H1 (cell line): ENCODE measurements around the gene RBM5. TPM values are rescaled to one million over a fixed set of nuclear protein-coding genes. Genes with fewer than 3 reads are reported as not detected.

Experiments
- CTCF ChIA-PET: fragments of 300-600 bp; sonication (Branson Sonifier 250); formaldehyde crosslinking; loops from one replicate; lab custom pipeline; 2021; ENCODE audit not compliant: partially characterized antibody; lab: Charles Lee
- POLR2A ChIA-PET: fragments of 300-600 bp; sonication (Branson Sonifier 250); formaldehyde crosslinking; loops from one replicate; lab custom pipeline; 2021; ENCODE audit warnings: inconsistent platforms; ENCODE audit not compliant: partially characterized antibody; lab: Charles Lee
- DNase-seq, 2 experiments: peaks; one replicate each; pipeline versions ENCODE4 v3.0.0 to v3.0.0-alpha.2; 2010 to 2022; ENCODE audit warnings: low spot score in 2 of 2, low read depth in 1 of 2, mixed read lengths in 1 of 2
- FAIRE-seq: peaks from 2 replicates; lab custom pipeline; 2011; peaks lifted over from hg19 to GRCh38; lab: Jason Lieb, UNC
- H2AFZ ChIP-seq: 2 replicates; pipeline ENCODE4 v1.8.1; 2012; ENCODE audit warnings: low read length, inconsistent platforms
- H2AK5ac ChIP-seq: 2 replicates; pipeline ENCODE4 v1.6.1; 2013; ENCODE audit warnings: low read depth, low read length
- H2BK120ac ChIP-seq: replicated peaks from 2 replicates; pipeline ENCODE3; 2013; ENCODE audit warnings: low read depth, low read length, inconsistent platforms
- H2BK12ac ChIP-seq: 2 replicates; pipeline ENCODE4 v1.6.1; 2013; ENCODE audit warnings: low read depth, low read length
- H2BK15ac ChIP-seq: 2 replicates; pipeline ENCODE4 v1.6.1; 2013; ENCODE audit warnings: low read length
- H2BK20ac ChIP-seq: 2 replicates; pipeline ENCODE4 v1.6.1; 2013; ENCODE audit warnings: low read length
- H2BK5ac ChIP-seq: 2 replicates; pipeline ENCODE4 v1.6.1; 2013; ENCODE audit warnings: low read depth, low read length
- H3K14ac ChIP-seq: 2 replicates; pipeline ENCODE4 v1.6.1; 2013; ENCODE audit warnings: inconsistent platforms; ENCODE audit not compliant: insufficient read length
- H3K18ac ChIP-seq: 2 replicates; pipeline ENCODE4 v1.6.1; 2013; ENCODE audit warnings: low read length; ENCODE audit errors: extremely low read depth
- H3K23ac ChIP-seq: 2 replicates; pipeline ENCODE4 v1.6.1; 2013; ENCODE audit warnings: inconsistent platforms; ENCODE audit not compliant: insufficient read length
- H3K23me2 ChIP-seq: 2 replicates; pipeline ENCODE4 v1.6.1; 2013; ENCODE audit warnings: low read depth, low read length
- H3K27ac ChIP-seq: 2 replicates; pipeline ENCODE4 v1.6.1; 2011; ENCODE audit warnings: low read depth, low read length, inconsistent platforms
- H3K27me3 ChIP-seq, 4 experiments: replicated peaks in 1 of 4; 1 replicate in 1 of 4; 2 replicates in 3 of 4; pipeline versions ENCODE4 v1.6.1 to v1.8.1; 2011 to 2013; ENCODE audit warnings: low read length in 3 of 4, mild to moderate bottlenecking in 3 of 4, inconsistent platforms in 2 of 4, mixed read lengths in 2 of 4, moderate library complexity in 1 of 4; ENCODE audit not compliant: control insufficient read depth in 3 of 4, insufficient read depth in 3 of 4; ENCODE audit errors: extremely low read depth in 1 of 4
- H3K36me3 ChIP-seq, 4 experiments: 2 replicates each; pipeline versions ENCODE4 v1.6.1 to v1.8.1; 2011 to 2013; ENCODE audit warnings: mild to moderate bottlenecking in 4 of 4, low read length in 3 of 4, moderate library complexity in 2 of 4, control low read depth in 1 of 4, inconsistent platforms in 1 of 4; ENCODE audit not compliant: insufficient read depth in 4 of 4, control insufficient read depth in 2 of 4
- H3K4ac ChIP-seq: replicated peaks from 2 replicates; pipeline ENCODE3; 2013; ENCODE audit warnings: low read length, low read depth, mixed read lengths, inconsistent platforms; ENCODE audit not compliant: insufficient read length
- H3K4me1 ChIP-seq, 4 experiments: replicated peaks in 1 of 4; 1 replicate in 1 of 4; 2 replicates in 3 of 4; pipeline versions ENCODE4 v1.6.1 to v1.8.1; 2011 to 2013; ENCODE audit warnings: low read length in 3 of 4, inconsistent platforms in 2 of 4, mixed read lengths in 1 of 4; ENCODE audit not compliant: insufficient read depth in 4 of 4, control insufficient read depth in 3 of 4
- H3K4me2 ChIP-seq, 2 experiments: 2 replicates each; pipeline versions ENCODE4 v1.6.1 to v1.8.1; 2011 to 2013; ENCODE audit warnings: low read depth in 2 of 2, low read length in 2 of 2, control low read depth in 1 of 2, inconsistent platforms in 1 of 2, mild to moderate bottlenecking in 1 of 2; ENCODE audit not compliant: insufficient read depth in 1 of 2
- H3K4me3 ChIP-seq, 4 experiments: fragments of 200-600, 300-600 bp in 1 of 4; sonication (generic), shearing (Covaris generic), sonication (Bioruptor Twin) in 1 of 4; 2 replicates each; pipeline versions ENCODE4 v1.5.1 to v1.8.1; 2011 to 2016; ENCODE audit warnings: low read length in 4 of 4, low read depth in 3 of 4, control low read depth in 2 of 4, inconsistent platforms in 2 of 4, mild to moderate bottlenecking in 2 of 4, mixed read lengths in 1 of 4, moderate library complexity in 1 of 4; ENCODE audit not compliant: insufficient read depth in 2 of 4; ENCODE audit errors: extremely low read depth in 1 of 4
- H3K56ac ChIP-seq: replicated peaks from 2 replicates; pipeline ENCODE3; 2013; ENCODE audit warnings: low read depth, mild to moderate bottlenecking, mixed read lengths, low read length, inconsistent platforms; ENCODE audit not compliant: insufficient read length
- H3K79me1 ChIP-seq: 2 replicates; pipeline ENCODE4 v1.6.1; 2013; ENCODE audit warnings: low read depth, low read length, control low read depth
- H3K79me2 ChIP-seq, 2 experiments: 2 replicates each; pipeline versions ENCODE4 v1.6.1 to v1.8.1; 2012 to 2013; ENCODE audit warnings: low read length in 2 of 2, mild to moderate bottlenecking in 2 of 2, inconsistent platforms in 1 of 2; ENCODE audit not compliant: insufficient read depth in 2 of 2, control insufficient read depth in 1 of 2
- H3K9ac ChIP-seq, 4 experiments: replicated peaks in 1 of 4; 1 replicate in 1 of 4; 2 replicates in 3 of 4; pipeline versions ENCODE4 v1.6.1 to v1.8.1; 2011 to 2013; ENCODE audit warnings: low read depth in 3 of 4, low read length in 3 of 4, control low read depth in 2 of 4, mild to moderate bottlenecking in 2 of 4, moderate library complexity in 2 of 4, inconsistent platforms in 1 of 4; ENCODE audit errors: extremely low read depth in 1 of 4
- H3K9me3 ChIP-seq, 2 experiments: 2 replicates each; pipeline versions ENCODE4 v1.6.1 to v1.8.1; 2012 to 2013; ENCODE audit warnings: mild to moderate bottlenecking in 2 of 2, moderate library complexity in 2 of 2, control low read depth in 1 of 2, inconsistent platforms in 1 of 2, low read depth in 1 of 2, low read length in 1 of 2, mixed read lengths in 1 of 2; ENCODE audit not compliant: insufficient read depth in 2 of 2
- H4K20me1 ChIP-seq, 2 experiments: replicated peaks in 1 of 2; 2 replicates each; pipeline versions ENCODE3 to v1.8.1; 2011 to 2013; ENCODE audit warnings: inconsistent platforms in 2 of 2, low read length in 2 of 2, mild to moderate bottlenecking in 1 of 2; ENCODE audit not compliant: insufficient read depth in 2 of 2, control insufficient read depth in 1 of 2
- H4K5ac ChIP-seq: 2 replicates; pipeline ENCODE4 v1.6.1; 2013; ENCODE audit warnings: low read length, low read depth, mixed read lengths, inconsistent platforms; ENCODE audit not compliant: insufficient read length
- H4K8ac ChIP-seq: 2 replicates; pipeline ENCODE4 v1.8.0; 2013; ENCODE audit warnings: mild to moderate bottlenecking, moderate library complexity, low read length, inconsistent platforms; ENCODE audit not compliant: insufficient read depth; ENCODE audit errors: extremely low read depth
- H4K91ac ChIP-seq: replicated peaks from 2 replicates; pipeline ENCODE3; 2013; ENCODE audit warnings: low read length, mixed read lengths, inconsistent platforms; ENCODE audit not compliant: insufficient read length
- CTCF ChIP-seq, 3 experiments: IDR thresholded peaks; 1 replicate in 2 of 3; 2 replicates in 1 of 3; pipeline versions ENCODE4 v1.5.1 to v1.6.1; 2011; ENCODE audit warnings: low read length in 3 of 3, mild to moderate bottlenecking in 3 of 3, inconsistent platforms in 2 of 3, low read depth in 1 of 3, moderate library complexity in 1 of 3; ENCODE audit not compliant: insufficient read depth in 1 of 3; ENCODE audit errors: control extremely low read depth in 1 of 3
- EP300 ChIP-seq, 2 experiments: IDR thresholded peaks; 1 replicate in 1 of 2; 2 replicates in 1 of 2; pipeline ENCODE4 v1.6.1; 2011 to 2012; ENCODE audit warnings: low read depth in 2 of 2, low read length in 2 of 2, mild to moderate bottlenecking in 2 of 2, borderline replicate concordance in 1 of 2, inconsistent platforms in 1 of 2, moderate library complexity in 1 of 2
- KDM4A ChIP-seq: IDR thresholded peaks from one replicate; pipeline ENCODE4 v1.7.1; 2012; ENCODE audit warnings: low read depth, mild to moderate bottlenecking, moderate library complexity, low read length, inconsistent platforms; ENCODE audit not compliant: severe bottlenecking
- NANOG ChIP-seq: IDR thresholded peaks from 2 replicates; pipeline ENCODE4 v1.6.1; 2011; ENCODE audit warnings: low read length, low read depth, mild to moderate bottlenecking, inconsistent platforms; ENCODE audit not compliant: insufficient read depth, poor library complexity, severe bottlenecking
- PHF8 ChIP-seq: fragments of 200-600 bp; sonication (generic); conservative IDR thresholded peaks from 2 replicates; pipeline ENCODE4 v1.7.1; 2012; ENCODE audit warnings: low read depth, mild to moderate bottlenecking, inconsistent platforms, low read length, moderate library complexity
- POLR2AphosphoS5 ChIP-seq: IDR thresholded peaks from 2 replicates; pipeline ENCODE4 v1.6.1; 2011; ENCODE audit warnings: low read depth, low read length
- SP4 ChIP-seq: IDR thresholded peaks from 2 replicates; pipeline ENCODE4 v1.6.1; 2012; ENCODE audit warnings: low read length, inconsistent platforms
- SRF ChIP-seq: IDR thresholded peaks from 2 replicates; pipeline ENCODE4 v1.6.1; 2011; ENCODE audit warnings: mild to moderate bottlenecking, low read depth, low read length, moderate library complexity
- SUZ12 ChIP-seq: fragments of 200-600 bp; sonication (generic); IDR thresholded peaks from 2 replicates; pipeline ENCODE4 v1.6.1; 2012; ENCODE audit warnings: mild to moderate bottlenecking, inconsistent platforms, low read length, moderate library complexity, mixed read lengths
- TAF1 ChIP-seq: IDR thresholded peaks from 2 replicates; pipeline ENCODE4 v1.6.1; 2011; ENCODE audit warnings: mild to moderate bottlenecking, low read depth, low read length
- YY1 ChIP-seq: IDR thresholded peaks from 2 replicates; pipeline ENCODE4 v1.6.1; 2011; ENCODE audit warnings: low read depth, mild to moderate bottlenecking, low read length
- ZNF274 ChIP-seq: IDR thresholded peaks from 2 replicates; pipeline ENCODE4 v1.7.0; 2012; ENCODE audit warnings: low read length, borderline replicate concordance; ENCODE audit errors: extremely low read depth
- WGBS, 2 experiments: shearing (Covaris generic) in 1 of 2; methylation state at CpG; one replicate each; pipeline versions ENCODE4 v1.1.6 to v1.1.7; 2013 to 2015; ENCODE audit warnings: low lambda C conversion rate in 2 of 2, mixed read lengths in 2 of 2, inconsistent platforms in 1 of 2, low coverage in 1 of 2, missing lambda C conversion rate in 1 of 2; ENCODE audit not compliant: insufficient replicate concordance in 2 of 2, insufficient coverage in 1 of 2, insufficient read length in 1 of 2; ENCODE audit errors: extremely low coverage in 1 of 2, missing lambda C conversion rate in 1 of 2; 5-methylcytosine and 5-hydroxymethylcytosine counted together
- polyA plus RNA-seq, 7 experiments: library from polyadenylated mRNA; depleted of rRNA in 3 of 7; stranded (reverse) in 5 of 7; unstranded in 2 of 7; fragments of >200 nt in 5 of 7; fragments of 200-250 nt in 2 of 7; gene quantifications; 1 replicate in 5 of 7; 2 replicates in 1 of 7; 4 replicates in 1 of 7; pipeline versions ENCODE4 v1.2.1 to v1.2.3, GENCODE V29; 2011 to 2013; ENCODE audit warnings: missing spikeins in 2 of 7, mixed read lengths in 2 of 7
- total RNA-seq: library from RNA; stranded (reverse); fragmentation: NEBNext Ultra II Directional; extraction: Animal tissue kit (Norgen Biotek cat#: 25700); gene quantifications from 2 replicates; pipeline ENCODE4 v1.2.1, GENCODE V29; 2021

The RBM5 gene
- total and polyA plus RNA-seq, 2 of the 8 experiments (the other 6 are each of a cell fraction or from before 2014, with no cell fraction given) = 82.7 to 144 TPM

- H3K14ac ChIP-seq = no peak overlapping the region
- no peak overlapping the region for H3K23ac ChIP-seq
- H3K4me3 ChIP-seq = no peak overlapping the region
- no peak overlapping the region for H2AK5ac ChIP-seq
- H3K9ac ChIP-seq = no peak overlapping the region
- H2AFZ ChIP-seq = no peak overlapping the region
- 94% methylated on average over 6 of the region's 6 CpGs; no CpG with 5 or more reads in 1 of the 2 experiments for WGBS, 2 experiments
- H2BK5ac ChIP-seq = no peak overlapping the region
- H4K20me1 ChIP-seq = peaks cover 0 to 2% of the 10 kb centered on the region in 2 experiments
- H2BK15ac ChIP-seq = no peak overlapping the region
- no peak overlapping the region for H2BK20ac ChIP-seq
- H3K79me2 ChIP-seq = no peaks in the 10 kb centered on the region
- no peak overlapping the region for H3K4ac ChIP-seq
- H4K91ac ChIP-seq = no peak overlapping the region
- H3K23me2 ChIP-seq = no peaks in the 10 kb centered on the region
- H2BK12ac ChIP-seq = no peak overlapping the region
- no peaks in the 10 kb centered on the region for H3K79me1 ChIP-seq
- H2BK120ac ChIP-seq = no peak overlapping the region
- H4K5ac ChIP-seq = no peak overlapping the region
- FAIRE-seq = no peak
- no peaks in the 10 kb centered on the region for H3K27me3 ChIP-seq
- no peak overlapping the region for H3K18ac ChIP-seq
- no peak overlapping the region for H3K4me2 ChIP-seq
- ChIA-PET POLR2A (no interaction called here), CTCF (no interaction called here)
- DNase-seq = no peak
- H3K9me3 ChIP-seq = no peaks in the 10 kb centered on the region
- H3K4me1 ChIP-seq = no peaks in the 10 kb centered on the region
- peaks cover 19 to 56% (median 38%) of the 10 kb centered on the region in 4 experiments for H3K36me3 ChIP-seq
- H3K56ac ChIP-seq = no peak overlapping the region
- no peak overlapping the region for H3K27ac ChIP-seq
- no peak overlapping the region for H4K8ac ChIP-seq
- TF ChIP-seq POLR2AphosphoS5 (no peak), SP4 (no peak), ZNF274 (no peak), SRF (no peak), EP300 (IDR thresholded peaks at IDR 0.05; ENCODE audit: borderline replicate concordance in 1 of 2, low read depth in 2 of 2, low read length in 2 of 2) (no peak), NANOG (no peak), TAF1 (no peak), KDM4A (no peak), SUZ12 (no peak), YY1 (no peak), PHF8 (no peak), CTCF (IDR thresholded peaks at IDR 0.05; ENCODE audit: control extremely low read depth in 1 of 3, insufficient read depth in 1 of 3, low read depth in 1 of 3, low read length in 3 of 3) (no peak)
These were observed 31.0 kb upstream of the RBM5 start for GRCh38 chr3:50057756-50058155.
